Neural cell (in vitro differentiated cells): ENCODE data around the gene TSEN2. TPM values are rescaled to one million over a fixed set of nuclear protein-coding genes. Genes with fewer than 3 reads are reported as not detected.

Experiments
- H2AFZ ChIP-seq: fragments of 200-600, 300-800 bp; sonication (generic), shearing (Covaris generic); 2 replicates; pipeline ENCODE4 v1.6.0; 2014; ENCODE audit warnings: low read depth, mild to moderate bottlenecking, antibody characterized with exemption, low read length, moderate library complexity
- H3F3A ChIP-seq: fragments of 200-600 bp; shearing (Covaris generic); 2 replicates; pipeline ENCODE4 v1.6.1; 2016; ENCODE audit warnings: mild to moderate bottlenecking, moderate library complexity, mixed read lengths, antibody characterized with exemption, low read length; ENCODE audit not compliant: insufficient read depth, poor library complexity, severe bottlenecking
- H3K27ac ChIP-seq: fragments of 200-600, 300-800 bp; sonication (generic), shearing (Covaris generic); 2 replicates; pipeline ENCODE4 v1.5.1; 2014; ENCODE audit warnings: mild to moderate bottlenecking, low read length, moderate library complexity
- H3K27me3 ChIP-seq: fragments of 300-800, 200-600 bp; sonication (generic), shearing (Covaris generic); 2 replicates; pipeline ENCODE4 v1.6.0; 2014; ENCODE audit warnings: mild to moderate bottlenecking, low read depth, low read length, moderate library complexity; ENCODE audit not compliant: insufficient read depth
- H3K36me3 ChIP-seq: fragments of 300-800, 200-600 bp; sonication (generic), shearing (Covaris generic); 2 replicates; pipeline ENCODE4 v1.5.1; 2014; ENCODE audit warnings: mild to moderate bottlenecking, antibody characterized with exemption, low read length, moderate library complexity; ENCODE audit not compliant: insufficient read depth
- H3K4me2 ChIP-seq: fragments of 300-800, 200-600 bp; sonication (generic), shearing (Covaris generic); 2 replicates; pipeline ENCODE4 v1.6.0; 2014; ENCODE audit warnings: mild to moderate bottlenecking, low read length
- H3K4me3 ChIP-seq: fragments of 300-800, 200-600 bp; sonication (generic), shearing (Covaris generic); 2 replicates; pipeline ENCODE4 v1.5.1; 2014; ENCODE audit warnings: mild to moderate bottlenecking, low read length, moderate library complexity
- H3K79me2 ChIP-seq: fragments of 200-600 bp; shearing (Covaris generic); replicated peaks from 2 replicates; pipeline ENCODE4 v1.6.0; 2014; ENCODE audit warnings: mild to moderate bottlenecking, low read length, moderate library complexity; ENCODE audit not compliant: insufficient read depth
- H3K9ac ChIP-seq: fragments of 300-800, 200-600 bp; sonication (generic), shearing (Covaris generic); 2 replicates; pipeline ENCODE4 v1.6.1; 2016; ENCODE audit warnings: mild to moderate bottlenecking, low read length, mixed read lengths
- H3K9me2 ChIP-seq: fragments of 200-600 bp; shearing (Covaris generic); 2 replicates; pipeline ENCODE4 v1.6.1; 2016; ENCODE audit warnings: mild to moderate bottlenecking, low read length, mixed read lengths; ENCODE audit not compliant: insufficient read depth
- H3K9me3 ChIP-seq: fragments of 200-600, 300-800 bp; sonication (generic), shearing (Covaris generic); 2 replicates; pipeline ENCODE4 v1.6.1; 2016; ENCODE audit warnings: mild to moderate bottlenecking, mixed run types, low read length, moderate library complexity, mixed read lengths
- H4K20me1 ChIP-seq: fragments of 200-600 bp; shearing (Covaris generic); 2 replicates; pipeline ENCODE4 v1.6.1; 2016; ENCODE audit warnings: mild to moderate bottlenecking, mixed run types; ENCODE audit not compliant: insufficient read depth
- CTCF ChIP-seq: fragments of 450-650 bp; IDR thresholded peaks from 2 replicates; pipeline ENCODE4 v1.5.1; 2014; ENCODE audit warnings: antibody characterized with exemption, mild to moderate bottlenecking, moderate library complexity; ENCODE audit not compliant: poor library complexity, severe bottlenecking
- EP300 ChIP-seq: fragments of 450-650 bp; conservative IDR thresholded peaks from 2 replicates; pipeline ENCODE4 v1.6.1; 2014; ENCODE audit warnings: antibody characterized with exemption, mild to moderate bottlenecking, moderate library complexity; ENCODE audit not compliant: poor library complexity, severe bottlenecking
- EZH2 ChIP-seq: fragments of 200-600, 300-800 bp; shearing (Covaris generic), sonication (generic); IDR thresholded peaks from 2 replicates; pipeline ENCODE4 v1.6.1; 2014; ENCODE audit warnings: antibody characterized with exemption, low read length, borderline replicate concordance, mild to moderate bottlenecking; ENCODE audit not compliant: insufficient read depth, poor library complexity, severe bottlenecking
- MXI1 ChIP-seq: fragments of 450-650 bp; conservative IDR thresholded peaks from 2 replicates; pipeline ENCODE4 v1.6.1; 2014; ENCODE audit warnings: antibody characterized with exemption, mild to moderate bottlenecking; ENCODE audit not compliant: poor library complexity, severe bottlenecking
- POLR2AphosphoS5 ChIP-seq: IDR thresholded peaks from 2 replicates; pipeline ENCODE4 v1.6.1; 2012
- RAD21 ChIP-seq: fragments of 450-650 bp; conservative IDR thresholded peaks from 2 replicates; pipeline ENCODE4 v1.6.1; 2014; ENCODE audit warnings: antibody characterized with exemption, mild to moderate bottlenecking, moderate library complexity
- SMC3 ChIP-seq: fragments of 450-650 bp; conservative IDR thresholded peaks from 2 replicates; pipeline ENCODE4 v1.6.1; 2014; ENCODE audit warnings: antibody characterized with exemption, mild to moderate bottlenecking, moderate library complexity; ENCODE audit not compliant: poor library complexity
- TAF1 ChIP-seq: IDR thresholded peaks from 2 replicates; pipeline ENCODE4 v1.6.1; 2012; ENCODE audit warnings: low read depth
- polyA plus RNA-seq: library from polyadenylated mRNA; depleted of rRNA; stranded (reverse); fragments of >200 nt; gene quantifications from 2 replicates; pipeline ENCODE4 v1.2.3, GENCODE V29; 2014

The TSEN2 gene
- polyA plus RNA-seq, 1 donor from 2014 or later: 22.6 TPM

GRCh38 chr3:12454076-12454815, 30.0 kb upstream of the TSEN2 start:
- Histone ChIP-seq H3K9me2 (no peaks in the 10 kb centered on the region), H4K20me1 (no peaks in the 10 kb centered on the region), H3K79me2 (no peaks in the 10 kb centered on the region), H3K4me3 (no peak overlapping the region), H3K27me3 (no peaks in the 10 kb centered on the region), H3K9ac (no peak overlapping the region), H3K36me3 (no peaks in the 10 kb centered on the region), H2AFZ (no peak overlapping the region), H3K9me3 (no peaks in the 10 kb centered on the region), H3K27ac (no peak overlapping the region), H3F3A (no peaks in the 10 kb centered on the region), H3K4me2 (no peak overlapping the region)
- TF ChIP-seq RAD21 (no peak), TAF1 (no peak), EZH2 (no peak), MXI1 (no peak)

GRCh38 chr3:12454816-12455121, 29.5 kb upstream of the TSEN2 start:
- Histone ChIP-seq H3K9me2 (no peaks in the 10 kb centered on the region), H3F3A (no peaks in the 10 kb centered on the region), H3K36me3 (no peaks in the 10 kb centered on the region), H3K9me3 (no peaks in the 10 kb centered on the region), H3K4me3 (no peak overlapping the region), H2AFZ (no peak overlapping the region), H4K20me1 (no peaks in the 10 kb centered on the region), H3K9ac (no peak overlapping the region), H3K4me2 (no peak overlapping the region), H3K79me2 (no peaks in the 10 kb centered on the region), H3K27me3 (no peaks in the 10 kb centered on the region), H3K27ac (no peak overlapping the region)
- TF ChIP-seq RAD21 (no peak), MXI1 (no peak), CTCF (no peak), POLR2AphosphoS5 (no peak), EP300 (no peak), SMC3 (no peak)

GRCh38 chr3:12455740-12456139, 28.5 kb upstream of the TSEN2 start:
- H3K9ac ChIP-seq: no peak overlapping the region
- no peaks in the 10 kb centered on the region for H3F3A ChIP-seq
- no peaks in the 10 kb centered on the region for H3K79me2 ChIP-seq
- no peaks in the 10 kb centered on the region for H3K9me2 ChIP-seq
- no peak for TF ChIP-seq CTCF
- TF ChIP-seq RAD21: no peak
- no peak for TF ChIP-seq SMC3
- no peak for TF ChIP-seq TAF1
- H3K27me3 ChIP-seq: no peaks in the 10 kb centered on the region
- H4K20me1 ChIP-seq: no peaks in the 10 kb centered on the region
- no peak overlapping the region for H3K27ac ChIP-seq
- H3K9me3 ChIP-seq: no peaks in the 10 kb centered on the region
- no peak overlapping the region for H3K4me2 ChIP-seq
- H3K36me3 ChIP-seq: no peaks in the 10 kb centered on the region
- no peak overlapping the region for H2AFZ ChIP-seq
- no peak overlapping the region for H3K4me3 ChIP-seq
